Spleen (tissue), 7 donors: ENCODE measurements around the gene BRAT1.
"Not testable (repeated sequence)": the region's sequence is repeated elsewhere in the genome, so short reads cannot be mapped to it uniquely, and the experiment has no call there.

Experiments
- CTCF ChIP-seq, 11 experiments: fragments of 200-600 bp in 7 of 11; fragments of 450-650 bp in 4 of 11; sonication (generic) in 4 of 11; IDR thresholded peaks in 8 of 11; conservative IDR thresholded peaks in 3 of 11; 1 replicate in 7 of 11; 2 replicates in 4 of 11; pipeline versions ENCODE4 v1.4.0 to v1.8.0; 2016 to 2021; ENCODE audit warnings: antibody characterized with exemption in 11 of 11, inconsistent platforms in 4 of 11, mild to moderate bottlenecking in 1 of 11
- POLR2A ChIP-seq, 3 donors: fragments of 450-650 bp; IDR thresholded peaks; one replicate each; pipeline ENCODE4 v1.5.1; 2017; ENCODE audit warnings: antibody characterized with exemption in 3 of 3, mild to moderate bottlenecking in 1 of 3
- POLR2AphosphoS5 ChIP-seq, 3 donors: sonication (generic); formaldehyde crosslinking; IDR thresholded peaks; one replicate each; pipeline ENCODE4 v1.5.1; 2017; ENCODE audit warnings: antibody characterized with exemption in 3 of 3
- donor health status: DM: no; HTN: no; CAD: no; lungs with moderate emphysema.
- donor health status: DM: no; HTN: no; CAD: no.
- donor health status: DM: no; HTN: no; CAD: no.

GRCh38 chr7:2532816-2533215 is 22.5 kb downstream of the BRAT1 start:
- not testable (repeated sequence) for TF ChIP-seq CTCF (IDR thresholded peaks at IDR 0.05 in 8 of 11, conservative IDR thresholded peaks at IDR 0.05 in 3 of 11); POLR2A (IDR thresholded peaks at IDR 0.05); POLR2AphosphoS5 (IDR thresholded peaks at IDR 0.05)
